HepG2 (cell line): ENCODE results near the gene GPR87. TPM values are rescaled to one million over a fixed set of nuclear protein-coding genes. Genes with fewer than 3 reads are reported as not detected.

Experiments used
- ATAC-seq: fragments of 200-7000 bp; cut with Tn5 transposase; 3 replicates; pipeline ENCODE4 v1.9.1; 2020; ENCODE audit warnings: mild to moderate bottlenecking, moderate library complexity
- BruUV-seq: library from RNA; stranded (reverse); fragments of 400-500 nt; replicated peaks from 2 replicates; lab custom pipeline; 2021; lab: Mats Ljungman, UMichigan
- CTCF ChIA-PET: fragments of 300-600 bp; formaldehyde crosslinking; extraction: SDS; loops from one replicate; lab custom pipeline; 2021; ENCODE audit warnings: low total read pairs, inconsistent platforms, low intra/inter-chr PET ratio; lab: Yijun Ruan, JAX
- POLR2A ChIA-PET: fragments of 350-600 bp; sonication (Branson Sonifier 250); formaldehyde crosslinking; loops from one replicate; lab custom pipeline; 2020; ENCODE audit warnings: antibody characterized with exemption, inconsistent platforms; lab: Yijun Ruan, JAX
- DNase-seq: peaks from one replicate; pipeline ENCODE4 v3.0.0-alpha.2; 2015; ENCODE audit warnings: low spot score
- FAIRE-seq: peaks from 3 replicates; lab custom pipeline; 2011; peaks lifted over from hg19 to GRCh38; lab: Jason Lieb, UNC
- H2AFZ ChIP-seq: one replicate; pipeline ENCODE4 v1.6.1; 2011; ENCODE audit warnings: low read length, inconsistent platforms
- H3K27ac ChIP-seq: fragments of 300-600 bp; 3 replicates; pipeline ENCODE4 v1.8.0; 2011; ENCODE audit warnings: mixed run types, mild to moderate bottlenecking, mixed read lengths, low read length, inconsistent platforms; ENCODE audit not compliant: insufficient read depth; ENCODE audit errors: extremely low read length
- H3K27me3 ChIP-seq, 2 experiments: fragments of 200-600 bp in 1 of 2; 2 replicates in 1 of 2; 3 replicates in 1 of 2; pipeline versions ENCODE4 v1.6.0 to v1.8.0; 2011; ENCODE audit warnings: low read length in 2 of 2, mild to moderate bottlenecking in 2 of 2, moderate library complexity in 2 of 2, inconsistent platforms in 1 of 2; ENCODE audit not compliant: insufficient read depth in 2 of 2, control insufficient read depth in 1 of 2
- H3K36me3 ChIP-seq, 2 experiments: fragments of 200-600 bp in 1 of 2; replicated peaks in 1 of 2; 2 replicates in 1 of 2; 3 replicates in 1 of 2; pipeline versions ENCODE4 v1.5.1 to v1.8.0; 2011; ENCODE audit warnings: low read length in 2 of 2, inconsistent platforms in 1 of 2; ENCODE audit not compliant: insufficient read depth in 2 of 2, control insufficient read depth in 1 of 2
- H3K4me1 ChIP-seq: 2 replicates; pipeline ENCODE4 v1.5.1; 2012; ENCODE audit warnings: low read length, inconsistent platforms; ENCODE audit not compliant: insufficient read depth
- H3K4me2 ChIP-seq: 2 replicates; pipeline ENCODE4 v1.6.0; 2011; ENCODE audit warnings: low read depth, low read length, inconsistent platforms
- H3K4me3 ChIP-seq, 3 experiments: fragments of 200-600 bp in 1 of 3; sonication (generic), shearing (Covaris generic) in 1 of 3; replicated peaks in 1 of 3; 2 replicates each; pipeline ENCODE4 v1.5.1; 2011 to 2016; ENCODE audit warnings: low read length in 3 of 3, inconsistent platforms in 2 of 3, low read depth in 2 of 3, mild to moderate bottlenecking in 2 of 3, control low read depth in 1 of 3, mixed read lengths in 1 of 3; ENCODE audit not compliant: insufficient read depth in 1 of 3
- H3K79me2 ChIP-seq: one replicate; pipeline ENCODE4 v1.6.1; 2011; ENCODE audit warnings: low read length, inconsistent platforms; ENCODE audit not compliant: insufficient read depth
- H3K9ac ChIP-seq: 2 replicates; pipeline ENCODE4 v1.6.0; 2011; ENCODE audit warnings: mild to moderate bottlenecking, low read depth, low read length, inconsistent platforms; ENCODE audit not compliant: insufficient read depth
- H3K9me3 ChIP-seq: 2 replicates; pipeline ENCODE4 v1.5.1; 2012; ENCODE audit warnings: mild to moderate bottlenecking, low read length
- H4K20me1 ChIP-seq: 2 replicates; pipeline ENCODE4 v1.6.0; 2011; ENCODE audit warnings: inconsistent platforms, mild to moderate bottlenecking, low read length, moderate library complexity; ENCODE audit not compliant: insufficient read depth
- ARNTL ChIP-seq: sonication (generic); formaldehyde crosslinking; IDR thresholded peaks from 2 replicates; pipeline ENCODE4 v1.4.0; 2020; ENCODE audit warnings: mild to moderate bottlenecking, missing genetic modification reagents
- FOXP1 ChIP-seq, 2 experiments: fragments of 450-650 bp in 1 of 2; IDR thresholded peaks; 2 replicates each; pipeline ENCODE4 v1.6.1; 2017 to 2018; ENCODE audit warnings: antibody characterized with exemption in 1 of 2
- GFI1 ChIP-seq: sonication (generic); formaldehyde crosslinking; IDR thresholded peaks from 2 replicates; pipeline ENCODE4 v1.5.0; 2020; ENCODE audit warnings: missing genetic modification reagents, mild to moderate bottlenecking, borderline replicate concordance
- KDM4B ChIP-seq: sonication (generic); formaldehyde crosslinking; IDR thresholded peaks from 2 replicates; pipeline ENCODE4 v1.4.0; 2020; ENCODE audit warnings: missing genetic modification reagents
- MBNL3 ChIP-seq: fragments of 250-450 bp; sonication (Bioruptor Pico); conservative IDR thresholded peaks from 2 replicates; pipeline ENCODE4 v1.8.0; 2022; ENCODE audit warnings: mild to moderate bottlenecking, inconsistent platforms
- SKI ChIP-seq: fragments of 450-650 bp; IDR thresholded peaks from one replicate; pipeline ENCODE4 v1.6.1; 2018; ENCODE audit warnings: mild to moderate bottlenecking; ENCODE audit not compliant: partially characterized antibody
- SNRNP70 ChIP-seq: fragments of 200-400 bp; formaldehyde crosslinking; IDR thresholded peaks from 2 replicates; pipeline ENCODE4 v1.6.1; 2017; ENCODE audit warnings: mild to moderate bottlenecking, low read depth, low read length, moderate library complexity
- ZFP62 ChIP-seq: sonication (generic); formaldehyde crosslinking; IDR thresholded peaks from 2 replicates; pipeline ENCODE4 v1.4.0; 2020; ENCODE audit warnings: missing genetic modification reagents
- ZFYVE20 ChIP-seq: sonication (generic); formaldehyde crosslinking; IDR thresholded peaks from 2 replicates; pipeline ENCODE4 v1.8.0; 2023; ENCODE audit warnings: low read depth, mild to moderate bottlenecking, moderate library complexity, missing genetic modification reagents, borderline replicate concordance
- WGBS: methylation state at CpG from one replicate; pipeline ENCODE4 v1.1.6; 2017; ENCODE audit warnings: low lambda C conversion rate; 5-methylcytosine and 5-hydroxymethylcytosine counted together
- in situ Hi-C: cut with HindIII; loops from 2 replicates; pipeline ENCODE4 v1.10.0; 2017; ENCODE audit warnings: low pct_unique_long_range_greater_than_20kb; ENCODE audit not compliant: extremely low pct_ligation_motif_present
- intact Hi-C: fragments of 100-400 bp; cut with micrococcal nuclease; formaldehyde crosslinking; loops from one replicate; pipeline ENCODE4 v1.10.0; 2022; ENCODE audit not compliant: unreplicated experiment
- polyA plus RNA-seq, 8 experiments: library from polyadenylated mRNA; depleted of rRNA in 3 of 8; stranded (reverse) in 7 of 8; unstranded in 1 of 8; fragments of >200 nt; fragmentation: Illumina TruSeq in 4 of 8; extraction: Trizol in 4 of 8; gene quantifications; 2 replicates each; pipeline versions ENCODE4 v1.2.1 to v1.2.3, GENCODE V29; 2011 to 2016; ENCODE audit warnings: low read depth in 4 of 8, missing spikeins in 1 of 8, mixed read lengths in 1 of 8; ENCODE audit not compliant: insufficient read depth in 1 of 8
- total RNA-seq, 5 experiments: library from RNA; depleted of rRNA; stranded (reverse); fragments of >200 nt; fragmentation: Illumina TruSeq; extraction: Trizol; gene quantifications; 2 replicates each; pipeline ENCODE4 v1.2.3, GENCODE V29; 2016; ENCODE audit warnings: low read depth in 1 of 5
- TF ChIP-seq, protein P1 (sequence below): sonication (generic); formaldehyde crosslinking; IDR thresholded peaks from 2 replicates; pipeline ENCODE4 v1.8.0; 2022; ENCODE audit warnings: missing genetic modification reagents, mild to moderate bottlenecking, borderline replicate concordance
- TF ChIP-seq, protein P2 (sequence below): IDR thresholded peaks from 2 replicates; pipeline ENCODE4 v1.6.1; 2016; ENCODE audit warnings: low read depth
- TF ChIP-seq, protein P3 (sequence below): sonication (generic); formaldehyde crosslinking; IDR thresholded peaks from 2 replicates; pipeline ENCODE4 v1.8.0; 2022; ENCODE audit warnings: low read depth, missing genetic modification reagents
- TF ChIP-seq, protein P4 (sequence below): sonication (generic); formaldehyde crosslinking; IDR thresholded peaks from one replicate; pipeline ENCODE4 v1.5.1; 2020; ENCODE audit warnings: mild to moderate bottlenecking, missing genetic modification reagents; ENCODE audit errors: not compliant biosample characterization

Gene GPR87
- total and polyA plus RNA-seq, 2 of the 13 experiments (the other 11 are each of a cell fraction or from before 2014, with no cell fraction given), result not detected

DNA sequence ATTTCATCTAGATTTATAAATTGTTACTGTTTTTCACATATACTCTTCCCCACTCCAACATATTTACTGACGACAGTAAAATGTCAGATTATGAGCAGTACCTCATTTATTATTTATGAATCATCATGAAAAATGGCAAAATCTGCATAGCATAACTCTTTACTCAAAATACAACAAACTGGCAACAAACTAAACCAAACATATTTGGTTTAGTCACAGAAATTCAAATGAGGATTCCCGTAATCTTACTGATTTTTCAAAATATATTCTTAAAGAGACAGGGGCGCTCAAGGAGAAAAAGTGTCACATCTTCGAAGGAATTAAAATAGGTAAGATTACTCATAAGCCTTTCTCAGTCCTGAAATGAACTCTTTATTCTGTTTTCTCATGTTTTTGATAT lies 3.0 kb upstream of the GPR87 start:
- no peaks in the 10 kb centered on the region for H3K79me2 ChIP-seq
- H3K36me3 ChIP-seq, result no peaks in the 10 kb centered on the region
- no peak for DNase-seq
- H2AFZ ChIP-seq, result no peak overlapping the region
- ChIA-PET POLR2A (no interaction called here), CTCF (no interaction called here)
- no peaks in the 10 kb centered on the region for H4K20me1 ChIP-seq
- in situ Hi-C loops, result no loop called here
- no peaks in the 10 kb centered on the region for H3K4me1 ChIP-seq
- ATAC-seq, result no peak
- H3K4me2 ChIP-seq, result no peak overlapping the region
- H3K27me3 ChIP-seq, result no peaks in the 10 kb centered on the region
- no peak for FAIRE-seq
- no peak overlapping the region for H3K4me3 ChIP-seq
- H3K27ac ChIP-seq, result no peak overlapping the region
- H3K9me3 ChIP-seq, result no peaks in the 10 kb centered on the region
- H3K9ac ChIP-seq, result no peak overlapping the region
- intact Hi-C loops, result no loop called here
- no TSS peak for BruUV-seq
- WGBS, result 58% methylated on average over 4 of the region's 4 CpGs
- TF ChIP-seq, protein P1, sequence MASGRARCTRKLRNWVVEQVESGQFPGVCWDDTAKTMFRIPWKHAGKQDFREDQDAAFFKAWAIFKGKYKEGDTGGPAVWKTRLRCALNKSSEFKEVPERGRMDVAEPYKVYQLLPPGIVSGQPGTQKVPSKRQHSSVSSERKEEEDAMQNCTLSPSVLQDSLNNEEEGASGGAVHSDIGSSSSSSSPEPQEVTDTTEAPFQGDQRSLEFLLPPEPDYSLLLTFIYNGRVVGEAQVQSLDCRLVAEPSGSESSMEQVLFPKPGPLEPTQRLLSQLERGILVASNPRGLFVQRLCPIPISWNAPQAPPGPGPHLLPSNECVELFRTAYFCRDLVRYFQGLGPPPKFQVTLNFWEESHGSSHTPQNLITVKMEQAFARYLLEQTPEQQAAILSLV, result no peak
- TF ChIP-seq, protein P2, sequence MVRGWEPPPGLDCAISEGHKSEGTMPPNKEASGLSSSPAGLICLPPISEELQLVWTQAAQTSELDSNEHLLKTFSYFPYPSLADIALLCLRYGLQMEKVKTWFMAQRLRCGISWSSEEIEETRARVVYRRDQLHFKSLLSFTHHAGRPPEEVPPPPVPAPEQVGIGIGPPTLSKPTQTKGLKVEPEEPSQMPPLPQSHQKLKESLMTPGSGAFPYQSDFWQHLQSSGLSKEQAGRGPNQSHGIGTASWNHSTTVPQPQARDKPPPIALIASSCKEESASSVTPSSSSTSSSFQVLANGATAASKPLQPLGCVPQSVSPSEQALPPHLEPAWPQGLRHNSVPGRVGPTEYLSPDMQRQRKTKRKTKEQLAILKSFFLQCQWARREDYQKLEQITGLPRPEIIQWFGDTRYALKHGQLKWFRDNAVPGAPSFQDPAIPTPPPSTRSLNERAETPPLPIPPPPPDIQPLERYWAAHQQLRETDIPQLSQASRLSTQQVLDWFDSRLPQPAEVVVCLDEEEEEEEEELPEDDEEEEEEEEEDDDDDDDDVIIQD (CRISPR knock-in tag), result no peak
- TF ChIP-seq, protein P3, sequence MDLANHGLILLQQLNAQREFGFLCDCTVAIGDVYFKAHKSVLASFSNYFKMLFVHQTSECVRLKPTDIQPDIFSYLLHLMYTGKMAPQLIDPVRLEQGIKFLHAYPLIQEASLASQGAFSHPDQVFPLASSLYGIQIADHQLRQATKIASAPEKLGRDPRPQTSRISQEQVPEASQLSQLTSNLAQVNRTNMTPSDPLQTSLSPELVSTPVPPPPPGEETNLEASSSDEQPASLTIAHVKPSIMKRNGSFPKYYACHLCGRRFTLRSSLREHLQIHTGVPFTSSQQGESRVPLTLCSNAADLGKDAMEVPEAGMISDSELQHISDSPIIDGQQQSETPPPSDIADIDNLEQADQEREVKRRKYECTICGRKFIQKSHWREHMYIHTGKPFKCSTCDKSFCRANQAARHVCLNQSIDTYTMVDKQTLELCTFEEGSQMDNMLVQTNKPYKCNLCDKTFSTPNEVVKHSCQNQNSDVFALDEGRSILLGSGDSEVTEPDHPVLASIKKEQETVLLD (CRISPR knock-in tag), result no peak
- TF ChIP-seq, protein P4, sequence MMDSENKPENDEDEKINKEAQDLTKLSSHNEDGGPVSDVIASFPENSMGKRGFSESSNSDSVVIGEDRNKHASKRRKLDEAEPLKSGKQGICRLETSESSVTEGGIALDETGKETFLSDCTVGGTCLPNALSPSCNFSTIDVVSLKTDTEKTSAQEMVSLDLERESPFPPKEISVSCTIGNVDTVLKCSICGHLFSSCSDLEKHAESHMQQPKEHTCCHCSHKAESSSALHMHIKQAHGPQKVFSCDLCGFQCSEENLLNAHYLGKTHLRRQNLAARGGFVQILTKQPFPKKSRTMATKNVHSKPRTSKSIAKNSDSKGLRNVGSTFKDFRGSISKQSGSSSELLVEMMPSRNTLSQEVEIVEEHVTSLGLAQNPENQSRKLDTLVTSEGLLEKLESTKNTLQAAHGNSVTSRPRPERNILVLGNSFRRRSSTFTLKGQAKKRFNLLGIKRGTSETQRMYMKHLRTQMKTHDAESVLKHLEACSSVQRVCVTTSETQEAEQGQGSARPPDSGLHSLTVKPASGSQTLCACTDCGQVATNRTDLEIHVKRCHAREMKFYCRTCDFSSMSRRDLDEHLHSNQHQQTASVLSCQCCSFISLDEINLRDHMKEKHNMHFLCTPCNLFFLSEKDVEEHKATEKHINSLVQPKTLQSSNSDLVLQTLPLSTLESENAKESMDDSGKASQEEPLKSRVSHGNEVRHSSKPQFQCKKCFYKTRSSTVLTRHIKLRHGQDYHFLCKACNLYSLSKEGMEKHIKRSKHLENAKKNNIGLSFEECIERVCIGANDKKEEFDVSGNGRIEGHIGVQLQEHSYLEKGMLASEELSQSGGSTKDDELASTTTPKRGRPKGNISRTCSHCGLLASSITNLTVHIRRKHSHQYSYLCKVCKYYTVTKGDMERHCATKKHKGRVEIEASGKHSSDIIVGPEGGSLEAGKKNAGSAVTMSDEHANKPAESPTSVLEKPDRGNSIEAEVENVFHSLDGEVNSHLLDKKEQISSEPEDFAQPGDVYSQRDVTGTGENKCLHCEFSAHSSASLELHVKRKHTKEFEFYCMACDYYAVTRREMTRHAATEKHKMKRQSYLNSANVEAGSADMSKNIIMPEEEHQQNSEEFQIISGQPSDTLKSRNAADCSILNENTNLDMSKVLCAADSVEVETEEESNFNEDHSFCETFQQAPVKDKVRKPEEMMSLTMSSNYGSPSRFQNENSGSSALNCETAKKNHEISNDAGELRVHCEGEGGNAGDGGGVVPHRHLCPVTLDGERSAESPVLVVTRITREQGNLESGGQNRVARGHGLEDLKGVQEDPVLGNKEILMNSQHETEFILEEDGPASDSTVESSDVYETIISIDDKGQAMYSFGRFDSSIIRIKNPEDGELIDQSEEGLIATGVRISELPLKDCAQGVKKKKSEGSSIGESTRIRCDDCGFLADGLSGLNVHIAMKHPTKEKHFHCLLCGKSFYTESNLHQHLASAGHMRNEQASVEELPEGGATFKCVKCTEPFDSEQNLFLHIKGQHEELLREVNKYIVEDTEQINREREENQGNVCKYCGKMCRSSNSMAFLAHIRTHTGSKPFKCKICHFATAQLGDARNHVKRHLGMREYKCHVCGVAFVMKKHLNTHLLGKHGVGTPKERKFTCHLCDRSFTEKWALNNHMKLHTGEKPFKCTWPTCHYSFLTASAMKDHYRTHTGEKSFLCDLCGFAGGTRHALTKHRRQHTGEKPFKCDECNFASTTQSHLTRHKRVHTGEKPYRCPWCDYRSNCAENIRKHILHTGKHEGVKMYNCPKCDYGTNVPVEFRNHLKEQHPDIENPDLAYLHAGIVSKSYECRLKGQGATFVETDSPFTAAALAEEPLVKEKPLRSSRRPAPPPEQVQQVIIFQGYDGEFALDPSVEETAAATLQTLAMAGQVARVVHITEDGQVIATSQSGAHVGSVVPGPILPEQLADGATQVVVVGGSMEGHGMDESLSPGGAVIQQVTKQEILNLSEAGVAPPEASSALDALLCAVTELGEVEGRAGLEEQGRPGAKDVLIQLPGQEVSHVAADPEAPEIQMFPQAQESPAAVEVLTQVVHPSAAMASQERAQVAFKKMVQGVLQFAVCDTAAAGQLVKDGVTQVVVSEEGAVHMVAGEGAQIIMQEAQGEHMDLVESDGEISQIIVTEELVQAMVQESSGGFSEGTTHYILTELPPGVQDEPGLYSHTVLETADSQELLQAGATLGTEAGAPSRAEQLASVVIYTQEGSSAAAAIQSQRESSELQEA (CRISPR knock-in tag), result no peak
- TF ChIP-seq KDM4B (CRISPR knock-in tag) (no peak), ZFYVE20 (no peak), SNRNP70 (no peak), ZFP62 (CRISPR knock-in tag) (no peak), SKI (no peak), GFI1 (no peak), MBNL3 (CRISPR knock-in tag) (no peak), ARNTL (CRISPR knock-in tag) (no peak), FOXP1 (IDR thresholded peaks at IDR 0.05) (no peak), FOXP1 (CRISPR knock-in tag; IDR thresholded peaks at IDR 0.05) (no peak)
